Heart left ventricle (tissue), 13 donors: Measurements from ENCODE around the gene SYTL5.

Source experiments
- CTCF ChIP-seq, 12 donors: fragments of 200-600 bp; sonication (generic) in 4 of 12; IDR thresholded peaks; one replicate each; pipeline versions ENCODE4 v1.5.0 to v1.8.0; 2018 to 2022; ENCODE audit warnings: antibody characterized with exemption in 12 of 12, mild to moderate bottlenecking in 5 of 12
- POLR2A ChIP-seq, 2 donors: fragments of 450-650 bp; IDR thresholded peaks; one replicate each; pipeline ENCODE4 v1.6.1; 2017; ENCODE audit warnings: antibody characterized with exemption in 2 of 2, mild to moderate bottlenecking in 2 of 2, moderate library complexity in 2 of 2
- donor health status: ischemic (EF 13 %, LVEDD 7.1; RV severe dilation, severe dysfunction).
- donor health status: DM: no; HTN: yes; CAD: no.
- donor health status: DM: no; HTN: no; CAD: no.
- donor health status: ischemic (EF 25% LVEDD 6.9; RV normal size, moderate dysfunction).
- donor health status: ischemic (EF 25% LVEDD 5.7; RV mildly dilated, moderate dysfunction).
- donor health status: ischemic (EF 35%, LVEDD 5.7; RV mildly dilated, moderate dysfunction).
- donor health status: nonischemic (EF 11% LVEDD 7.7; RV severe dilation, severe dysfunction).
- donor health status: DM: yes; HTN: yes; CAD: no.
- donor health status: PGD.
- donor health status: ischemic (EF 29% LVEDD 5.4; RV normal size, mild dysfunction).
- donor health status: nonischemic (EF 23%, LVEDD 6.1; RV moderate dilation, normal function).

DNA sequence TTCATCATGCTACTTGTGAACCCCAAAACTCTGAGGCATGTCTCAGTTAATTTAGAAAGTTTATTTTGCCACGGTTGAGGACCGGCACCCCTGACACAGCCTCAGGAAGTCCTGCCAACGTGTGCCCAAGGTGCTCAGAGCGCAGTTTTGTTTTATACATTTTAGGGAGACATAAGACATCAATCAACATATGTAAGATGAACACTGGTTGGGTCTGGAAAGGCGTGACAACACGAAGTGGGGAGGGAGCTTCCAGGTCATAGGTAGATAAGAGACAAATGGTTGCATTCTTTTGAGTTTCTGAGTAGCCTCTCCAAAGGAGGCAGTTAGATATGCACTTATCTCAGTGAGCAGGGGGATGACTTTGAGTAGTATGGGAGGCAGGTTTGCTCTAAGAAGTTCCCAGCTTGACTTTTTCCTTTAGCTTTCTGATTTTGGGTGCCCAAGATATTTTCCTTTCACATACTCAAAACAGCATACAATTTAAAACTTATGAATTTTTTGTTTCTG is 98.9 kb downstream of the SYTL5 start:
- TF ChIP-seq CTCF (IDR thresholded peaks at IDR 0.05) (no peak), POLR2A (IDR thresholded peaks at IDR 0.05) (no peak)
